Stimulated activated CD4-positive, alpha-beta T cell treated with anti-CD3 and anti-CD28 coated beads, Interleukin-2, amount 100 ng/mL, for 24 hours (primary cell): ENCODE measurements around the gene JARID2.

ENCODE experiments used
- DNase-seq, 2 donors: peaks; one replicate each; pipeline ENCODE4 v3.0.0-alpha.2; 2020

JARID2 gene

GRCh38 chr6:15247500-15248450 is 1.9 kb downstream of the JARID2 start:
- DNase-seq, result peak; percentile 62

GRCh38 chr6:15248451-15249370 is 2.8 kb downstream of the JARID2 start:
- DNase-seq, result peak; percentile 93

GRCh38 chr6:15249371-15250019 is 3.6 kb downstream of the JARID2 start:
- DNase-seq, result no peak

- DNase-seq, result no peak
Measured at GRCh38 chr6:15250187-15251168, 4.6 kb downstream of the JARID2 start.

GRCh38 chr6:15252195-15252594 is 6.3 kb downstream of the JARID2 start:
- DNase-seq, result no peak

GRCh38 chr6:15253203-15254022 is 7.5 kb downstream of the JARID2 start:
- DNase-seq, result peak in 1 of 2 donors; percentile 26

- no peak for DNase-seq
Measured at GRCh38 chr6:15254070-15254975, 8.5 kb downstream of the JARID2 start.

GRCh38 chr6:15255481-15255880 is 9.6 kb downstream of the JARID2 start:
- no peak for DNase-seq

- no peak for DNase-seq
Measured at GRCh38 chr6:15255909-15256395, 10.1 kb downstream of the JARID2 start.

GRCh38 chr6:15256538-15257271 is 10.8 kb downstream of the JARID2 start:
- no peak for DNase-seq

- DNase-seq, result no peak
Measured at GRCh38 chr6:15257357-15258132, 11.7 kb downstream of the JARID2 start.

GRCh38 chr6:15259766-15260098 is 13.9 kb downstream of the JARID2 start:
- no peak for DNase-seq

GRCh38 chr6:15260099-15260821 is 14.4 kb downstream of the JARID2 start:
- no peak for DNase-seq

- no peak for DNase-seq
Measured at GRCh38 chr6:15263780-15264374, 18.0 kb downstream of the JARID2 start.

GRCh38 chr6:15264412-15264811 is 18.5 kb downstream of the JARID2 start:
- DNase-seq, result no peak

- no peak for DNase-seq
Measured at GRCh38 chr6:15264902-15265761, 19.3 kb downstream of the JARID2 start.
